C1 segment of cervical spinal cord (tissue), 14 donors: Measurements from ENCODE around the gene PWWP2B.

ENCODE experiments used
- DNase-seq, 14 donors: peaks; one replicate each; lab custom pipeline; 2025; lab: John Stamatoyannopoulos, UW

PWWP2B gene

GRCh38 chr10:132406750-132407149 is 9.8 kb downstream of the PWWP2B start:
- no peak for DNase-seq

- DNase-seq, result no peak
These were observed 10.3 kb downstream of the PWWP2B start for GRCh38 chr10:132407243-132407746.

GRCh38 chr10:132407846-132408278 is 10.9 kb downstream of the PWWP2B start:
- DNase-seq, result peak in 3 of 14 donors; percentile 28 to 46 (median 37)

- DNase-seq, result no peak
These were observed 11.4 kb downstream of the PWWP2B start for GRCh38 chr10:132408367-132408781.

GRCh38 chr10:132408823-132409666 is 12.0 kb downstream of the PWWP2B start:
- no peak for DNase-seq

GRCh38 chr10:132409667-132410028 is 12.6 kb downstream of the PWWP2B start:
- DNase-seq, result no peak

GRCh38 chr10:132410056-132410778 is 13.2 kb downstream of the PWWP2B start:
- no peak for DNase-seq

DNA sequence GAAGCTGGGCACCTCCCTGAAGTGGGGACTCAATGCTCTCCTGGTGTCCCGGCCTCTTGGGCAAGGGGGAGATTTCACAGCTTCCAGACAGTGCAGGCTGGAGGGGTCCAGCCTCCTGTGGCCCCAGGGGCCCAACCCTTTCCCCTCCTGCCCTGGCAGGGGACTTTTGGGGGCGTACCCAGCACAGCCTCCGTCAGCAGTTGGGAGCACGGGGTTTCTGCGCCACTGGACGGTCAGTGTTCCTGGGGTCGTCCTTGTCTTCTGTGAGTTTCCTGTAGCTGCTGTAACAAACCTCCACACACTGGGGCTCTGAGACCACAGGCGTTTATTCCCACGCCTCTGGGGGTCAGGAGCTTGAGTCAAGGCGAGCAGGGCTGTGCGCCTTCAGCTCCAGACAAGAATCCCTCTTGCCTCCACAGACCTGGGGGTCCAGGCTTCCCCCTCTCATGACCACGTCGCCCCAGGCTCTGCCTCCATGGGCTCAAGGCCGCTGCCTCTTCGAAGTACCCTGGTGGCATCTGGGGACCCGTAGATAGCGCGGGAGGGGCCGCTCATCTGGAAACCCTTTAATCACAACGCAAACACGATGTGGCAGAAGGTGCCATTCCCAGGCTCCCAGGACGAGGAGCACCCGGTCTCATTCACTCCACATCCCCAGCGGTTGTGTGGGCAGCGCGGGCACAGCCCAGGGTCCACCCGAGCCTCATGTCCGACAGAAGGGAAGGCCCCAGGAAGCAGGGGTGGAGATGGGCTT is 14.0 kb downstream of the PWWP2B start:
- no peak for DNase-seq

DNA sequence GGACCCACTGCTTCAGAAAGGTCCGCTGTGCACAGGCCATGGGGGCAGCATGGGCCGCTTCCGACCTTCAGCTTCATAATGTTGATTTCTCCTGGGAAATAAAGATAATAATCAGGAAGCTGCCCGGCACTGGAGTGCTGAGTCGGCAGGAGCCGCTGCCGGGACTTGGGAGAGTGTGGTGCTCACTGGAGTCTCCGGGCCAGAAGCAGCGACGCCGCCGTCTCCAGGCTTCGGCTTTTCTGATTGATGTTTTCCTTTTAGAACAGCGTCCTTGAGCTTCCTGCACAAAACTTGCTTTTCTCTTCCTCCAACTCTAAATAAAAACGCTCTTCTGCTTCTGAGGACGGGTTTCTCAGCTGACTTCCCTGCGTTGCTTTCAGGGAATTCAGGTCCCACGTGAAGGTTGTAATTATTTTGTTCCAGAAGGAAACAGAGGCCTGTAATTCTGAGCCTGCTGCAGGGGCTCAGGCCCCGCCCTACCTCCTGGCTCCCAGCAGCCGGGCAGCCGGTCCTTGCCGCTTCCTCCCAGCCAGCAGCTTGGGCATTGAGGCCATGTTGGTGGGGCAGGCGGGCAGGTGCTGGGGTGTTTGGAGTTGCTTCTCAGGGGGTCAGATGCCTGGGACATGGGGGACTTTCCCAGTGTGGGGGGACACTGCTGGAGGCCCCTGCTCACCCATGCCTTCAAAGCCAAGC is 14.7 kb downstream of the PWWP2B start:
- DNase-seq, result peak in 3 of 14 donors; percentile 26 to 42 (median 31)

- DNase-seq, result no peak
These were observed 15.6 kb downstream of the PWWP2B start for GRCh38 chr10:132412316-132413192.

- DNase-seq, result no peak
These were observed 16.5 kb downstream of the PWWP2B start for GRCh38 chr10:132413226-132414205.

GRCh38 chr10:132414402-132415016 is 17.5 kb downstream of the PWWP2B start:
- DNase-seq, result no peak

- no peak for DNase-seq
These were observed 18.3 kb downstream of the PWWP2B start for GRCh38 chr10:132415255-132415654.

- no peak for DNase-seq
These were observed 19.0 kb downstream of the PWWP2B start for GRCh38 chr10:132415956-132416355.

DNA sequence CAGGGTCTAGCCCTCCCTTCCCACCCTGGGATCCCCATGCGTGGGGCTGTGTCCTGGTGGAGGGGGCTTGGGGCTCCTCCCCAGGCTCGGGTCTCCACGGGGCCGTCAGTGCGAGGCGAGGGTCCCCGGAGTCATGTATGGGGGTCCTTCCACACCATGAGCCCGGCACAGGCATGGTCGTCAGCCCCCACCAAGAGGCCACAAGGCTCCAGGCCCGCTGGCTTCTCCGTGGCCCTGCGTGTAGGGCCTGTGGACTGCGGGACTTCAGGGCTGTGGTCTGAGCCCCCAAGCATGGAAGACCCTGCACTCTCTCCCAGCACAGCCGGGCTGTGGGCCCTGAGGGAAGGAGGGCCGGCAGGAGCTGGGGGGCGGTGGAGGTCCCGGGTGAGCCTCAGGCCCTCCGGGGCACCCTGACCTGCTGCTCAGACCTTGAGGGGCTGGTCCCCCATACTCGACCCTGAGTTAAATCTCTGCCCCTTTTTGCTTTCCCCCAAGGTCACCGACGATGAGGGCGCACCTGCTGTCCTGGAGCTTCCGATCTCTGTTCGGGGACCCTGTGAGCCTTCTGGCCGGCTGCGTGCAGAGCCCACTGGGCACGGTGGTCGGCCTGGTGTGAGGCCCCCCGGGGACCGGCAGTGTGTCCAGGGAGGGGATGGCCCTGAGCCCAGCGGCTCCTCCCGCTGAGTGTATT is 19.7 kb downstream of the PWWP2B start:
- no peak for DNase-seq

- DNase-seq, result peak in 2 of 14 donors; percentile 14 to 30
These were observed 20.4 kb downstream of the PWWP2B start for GRCh38 chr10:132417257-132417910.

DNA sequence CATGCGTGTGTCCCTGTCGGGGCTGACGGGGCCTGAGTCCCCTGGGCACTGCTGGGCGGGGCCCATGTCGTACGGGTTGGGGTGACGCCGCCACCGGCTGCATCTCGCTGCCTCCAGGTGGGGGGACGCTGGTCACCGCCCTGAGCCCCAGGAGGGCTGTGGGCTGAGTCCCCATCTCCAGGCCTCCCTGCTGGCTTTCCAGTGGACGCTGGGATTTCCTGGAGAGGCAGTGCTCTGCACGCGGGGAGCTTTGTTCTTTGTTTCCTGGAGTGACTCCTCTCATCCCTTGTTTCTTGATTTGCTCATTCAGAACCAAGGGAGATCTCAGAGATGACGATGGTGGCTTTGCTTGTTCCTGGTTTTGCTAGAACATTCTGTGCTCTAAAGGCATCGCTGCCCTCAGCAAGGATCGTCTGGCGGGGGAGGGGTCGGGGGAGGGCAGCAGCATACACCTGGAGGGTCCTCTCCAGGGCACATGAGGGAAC is 21.0 kb downstream of the PWWP2B start:
- no peak for DNase-seq
